Left renal cortex interstitium (tissue), 4 donors: ENCODE results near the gene CAD. TPM values are rescaled to one million over a fixed set of nuclear protein-coding genes. Genes with fewer than 3 reads are reported as not detected.
"Not testable (repeated sequence)": the region's sequence is repeated elsewhere in the genome, so short reads cannot be mapped to it uniquely, and the experiment has no call there.

Source experiments
- DNase-seq, 4 donors: peaks; one replicate each; pipeline ENCODE4 v3.0.0-alpha.2; 2013; ENCODE audit warnings: low read depth in 4 of 4, low spot score in 2 of 4, missing footprints in 1 of 4
- polyA plus RNA-seq, 4 donors: library from polyadenylated mRNA; unstranded; fragments of 120-200 nt; gene quantifications; one replicate each; pipeline ENCODE4 v1.2.1, GENCODE V29; 2013; ENCODE audit not compliant: insufficient read length in 4 of 4

The CAD gene
- polyA plus RNA-seq: 10 to 100 TPM; 34.7 to 63.8 (median 46.3) TPM

GRCh38 chr2:27217173-27218121 is at the start of gene CAD:
TSS of gene CAD (plus strand) at chr2:27217369. CDS start at chr2:27217552, 183 bp downstream.
- peak; percentile 23 to 68 (median 62) for DNase-seq

GRCh38 chr2:27170581-27171337 is 46.4 kb upstream of the CAD start:
- no peak for DNase-seq

GRCh38 chr2:27171351-27171848 is 45.8 kb upstream of the CAD start:
- no peak for DNase-seq

- DNase-seq: no peak
These were observed 42.5 kb upstream of the CAD start for GRCh38 chr2:27174638-27175037.

- DNase-seq: no peak
These were observed 41.8 kb upstream of the CAD start for GRCh38 chr2:27175330-27175729.

GRCh38 chr2:27175781-27176180 is 41.4 kb upstream of the CAD start:
- DNase-seq: not testable (repeated sequence)

GRCh38 chr2:27177441-27178351 is 39.5 kb upstream of the CAD start:
- no peak for DNase-seq

GRCh38 chr2:27178469-27178868 is 38.7 kb upstream of the CAD start:
- DNase-seq: no peak

- no peak for DNase-seq
These were observed 37.7 kb upstream of the CAD start for GRCh38 chr2:27179344-27180000.

- no peak for DNase-seq
These were observed 34.8 kb upstream of the CAD start for GRCh38 chr2:27182346-27182745.

GRCh38 chr2:27184115-27184514 is 33.1 kb upstream of the CAD start:
- DNase-seq: no peak

- no peak for DNase-seq
These were observed 31.7 kb upstream of the CAD start for GRCh38 chr2:27185331-27186026.

GRCh38 chr2:27186613-27187345 is 30.4 kb upstream of the CAD start:
- no peak for DNase-seq

GRCh38 chr2:27189989-27190388 is 27.2 kb upstream of the CAD start:
- DNase-seq: no peak

GRCh38 chr2:27191070-27191829 is 25.9 kb upstream of the CAD start:
- DNase-seq: peak in 2 of 4 donors; percentile 28 to 54

- DNase-seq: no peak
These were observed 22.4 kb upstream of the CAD start for GRCh38 chr2:27194538-27195354.

- not testable (repeated sequence) for DNase-seq
These were observed 21.4 kb upstream of the CAD start for GRCh38 chr2:27195799-27196198.
